Neural cell (in vitro differentiated cells): ENCODE measurements around the gene TUBB1. TPM values are rescaled to one million over a fixed set of nuclear protein-coding genes. Genes with fewer than 3 reads are reported as not detected.

Experiments used
- H2AFZ ChIP-seq: fragments of 200-600, 300-800 bp; sonication (generic), shearing (Covaris generic); 2 replicates; pipeline ENCODE4 v1.6.0; 2014; ENCODE audit warnings: low read depth, mild to moderate bottlenecking, antibody characterized with exemption, low read length, moderate library complexity
- H3F3A ChIP-seq: fragments of 200-600 bp; shearing (Covaris generic); 2 replicates; pipeline ENCODE4 v1.6.1; 2016; ENCODE audit warnings: mild to moderate bottlenecking, moderate library complexity, mixed read lengths, antibody characterized with exemption, low read length; ENCODE audit not compliant: insufficient read depth, poor library complexity, severe bottlenecking
- H3K27ac ChIP-seq: fragments of 200-600, 300-800 bp; sonication (generic), shearing (Covaris generic); 2 replicates; pipeline ENCODE4 v1.5.1; 2014; ENCODE audit warnings: mild to moderate bottlenecking, low read length, moderate library complexity
- H3K27me3 ChIP-seq: fragments of 300-800, 200-600 bp; sonication (generic), shearing (Covaris generic); 2 replicates; pipeline ENCODE4 v1.6.0; 2014; ENCODE audit warnings: mild to moderate bottlenecking, low read depth, low read length, moderate library complexity; ENCODE audit not compliant: insufficient read depth
- H3K36me3 ChIP-seq: fragments of 300-800, 200-600 bp; sonication (generic), shearing (Covaris generic); 2 replicates; pipeline ENCODE4 v1.5.1; 2014; ENCODE audit warnings: mild to moderate bottlenecking, antibody characterized with exemption, low read length, moderate library complexity; ENCODE audit not compliant: insufficient read depth
- H3K4me2 ChIP-seq: fragments of 300-800, 200-600 bp; sonication (generic), shearing (Covaris generic); 2 replicates; pipeline ENCODE4 v1.6.0; 2014; ENCODE audit warnings: mild to moderate bottlenecking, low read length
- H3K4me3 ChIP-seq: fragments of 300-800, 200-600 bp; sonication (generic), shearing (Covaris generic); 2 replicates; pipeline ENCODE4 v1.5.1; 2014; ENCODE audit warnings: mild to moderate bottlenecking, low read length, moderate library complexity
- H3K79me2 ChIP-seq: fragments of 200-600 bp; shearing (Covaris generic); replicated peaks from 2 replicates; pipeline ENCODE4 v1.6.0; 2014; ENCODE audit warnings: mild to moderate bottlenecking, low read length, moderate library complexity; ENCODE audit not compliant: insufficient read depth
- H3K9ac ChIP-seq: fragments of 300-800, 200-600 bp; sonication (generic), shearing (Covaris generic); 2 replicates; pipeline ENCODE4 v1.6.1; 2016; ENCODE audit warnings: mild to moderate bottlenecking, low read length, mixed read lengths
- H3K9me2 ChIP-seq: fragments of 200-600 bp; shearing (Covaris generic); 2 replicates; pipeline ENCODE4 v1.6.1; 2016; ENCODE audit warnings: mild to moderate bottlenecking, low read length, mixed read lengths; ENCODE audit not compliant: insufficient read depth
- H3K9me3 ChIP-seq: fragments of 200-600, 300-800 bp; sonication (generic), shearing (Covaris generic); 2 replicates; pipeline ENCODE4 v1.6.1; 2016; ENCODE audit warnings: mild to moderate bottlenecking, mixed run types, low read length, moderate library complexity, mixed read lengths
- H4K20me1 ChIP-seq: fragments of 200-600 bp; shearing (Covaris generic); 2 replicates; pipeline ENCODE4 v1.6.1; 2016; ENCODE audit warnings: mild to moderate bottlenecking, mixed run types; ENCODE audit not compliant: insufficient read depth
- CTCF ChIP-seq: fragments of 450-650 bp; IDR thresholded peaks from 2 replicates; pipeline ENCODE4 v1.5.1; 2014; ENCODE audit warnings: antibody characterized with exemption, mild to moderate bottlenecking, moderate library complexity; ENCODE audit not compliant: poor library complexity, severe bottlenecking
- EP300 ChIP-seq: fragments of 450-650 bp; conservative IDR thresholded peaks from 2 replicates; pipeline ENCODE4 v1.6.1; 2014; ENCODE audit warnings: antibody characterized with exemption, mild to moderate bottlenecking, moderate library complexity; ENCODE audit not compliant: poor library complexity, severe bottlenecking
- EZH2 ChIP-seq: fragments of 200-600, 300-800 bp; shearing (Covaris generic), sonication (generic); IDR thresholded peaks from 2 replicates; pipeline ENCODE4 v1.6.1; 2014; ENCODE audit warnings: antibody characterized with exemption, low read length, borderline replicate concordance, mild to moderate bottlenecking; ENCODE audit not compliant: insufficient read depth, poor library complexity, severe bottlenecking
- MXI1 ChIP-seq: fragments of 450-650 bp; conservative IDR thresholded peaks from 2 replicates; pipeline ENCODE4 v1.6.1; 2014; ENCODE audit warnings: antibody characterized with exemption, mild to moderate bottlenecking; ENCODE audit not compliant: poor library complexity, severe bottlenecking
- POLR2AphosphoS5 ChIP-seq: IDR thresholded peaks from 2 replicates; pipeline ENCODE4 v1.6.1; 2012
- SMC3 ChIP-seq: fragments of 450-650 bp; conservative IDR thresholded peaks from 2 replicates; pipeline ENCODE4 v1.6.1; 2014; ENCODE audit warnings: antibody characterized with exemption, mild to moderate bottlenecking, moderate library complexity; ENCODE audit not compliant: poor library complexity
- polyA plus RNA-seq: library from polyadenylated mRNA; depleted of rRNA; stranded (reverse); fragments of >200 nt; gene quantifications from 2 replicates; pipeline ENCODE4 v1.2.3, GENCODE V29; 2014
- TF ChIP-seq, protein P1 (sequence below): IDR thresholded peaks from 2 replicates; pipeline ENCODE4 v1.6.1; 2012; ENCODE audit warnings: borderline replicate concordance

The TUBB1 gene
- polyA plus RNA-seq, 1 donor from 2014 or later = not detected

GRCh38 chr20:58990651-58991445 is 28.4 kb upstream of the TUBB1 start:
- TF ChIP-seq, protein P1, sequence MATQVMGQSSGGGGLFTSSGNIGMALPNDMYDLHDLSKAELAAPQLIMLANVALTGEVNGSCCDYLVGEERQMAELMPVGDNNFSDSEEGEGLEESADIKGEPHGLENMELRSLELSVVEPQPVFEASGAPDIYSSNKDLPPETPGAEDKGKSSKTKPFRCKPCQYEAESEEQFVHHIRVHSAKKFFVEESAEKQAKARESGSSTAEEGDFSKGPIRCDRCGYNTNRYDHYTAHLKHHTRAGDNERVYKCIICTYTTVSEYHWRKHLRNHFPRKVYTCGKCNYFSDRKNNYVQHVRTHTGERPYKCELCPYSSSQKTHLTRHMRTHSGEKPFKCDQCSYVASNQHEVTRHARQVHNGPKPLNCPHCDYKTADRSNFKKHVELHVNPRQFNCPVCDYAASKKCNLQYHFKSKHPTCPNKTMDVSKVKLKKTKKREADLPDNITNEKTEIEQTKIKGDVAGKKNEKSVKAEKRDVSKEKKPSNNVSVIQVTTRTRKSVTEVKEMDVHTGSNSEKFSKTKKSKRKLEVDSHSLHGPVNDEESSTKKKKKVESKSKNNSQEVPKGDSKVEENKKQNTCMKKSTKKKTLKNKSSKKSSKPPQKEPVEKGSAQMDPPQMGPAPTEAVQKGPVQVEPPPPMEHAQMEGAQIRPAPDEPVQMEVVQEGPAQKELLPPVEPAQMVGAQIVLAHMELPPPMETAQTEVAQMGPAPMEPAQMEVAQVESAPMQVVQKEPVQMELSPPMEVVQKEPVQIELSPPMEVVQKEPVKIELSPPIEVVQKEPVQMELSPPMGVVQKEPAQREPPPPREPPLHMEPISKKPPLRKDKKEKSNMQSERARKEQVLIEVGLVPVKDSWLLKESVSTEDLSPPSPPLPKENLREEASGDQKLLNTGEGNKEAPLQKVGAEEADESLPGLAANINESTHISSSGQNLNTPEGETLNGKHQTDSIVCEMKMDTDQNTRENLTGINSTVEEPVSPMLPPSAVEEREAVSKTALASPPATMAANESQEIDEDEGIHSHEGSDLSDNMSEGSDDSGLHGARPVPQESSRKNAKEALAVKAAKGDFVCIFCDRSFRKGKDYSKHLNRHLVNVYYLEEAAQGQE = no peak
- TF ChIP-seq POLR2AphosphoS5 (no peak), SMC3 (no peak), MXI1 (no peak)
- peaks cover 17% of the 10 kb centered on the region for H3K36me3 ChIP-seq
- no peak overlapping the region for H2AFZ ChIP-seq
- no peak overlapping the region for H3K4me2 ChIP-seq
- H4K20me1 ChIP-seq = no peaks in the 10 kb centered on the region
- no peaks in the 10 kb centered on the region for H3K9me2 ChIP-seq
- H3K79me2 ChIP-seq = no peaks in the 10 kb centered on the region
- H3F3A ChIP-seq = no peaks in the 10 kb centered on the region
- H3K9me3 ChIP-seq = no peaks in the 10 kb centered on the region
- no peak overlapping the region for H3K27ac ChIP-seq
- H3K4me3 ChIP-seq = no peak overlapping the region
- no peaks in the 10 kb centered on the region for H3K27me3 ChIP-seq
- H3K9ac ChIP-seq = no peak overlapping the region

GRCh38 chr20:58991715-58992114 is 27.5 kb upstream of the TUBB1 start:
- Histone ChIP-seq H3K27ac (no peak overlapping the region), H3F3A (no peaks in the 10 kb centered on the region), H3K36me3 (peaks cover 17% of the 10 kb centered on the region), H3K9me3 (no peaks in the 10 kb centered on the region), H3K9me2 (no peaks in the 10 kb centered on the region), H3K27me3 (no peaks in the 10 kb centered on the region), H3K4me2 (no peak overlapping the region), H2AFZ (no peak overlapping the region), H3K4me3 (no peak overlapping the region), H3K79me2 (no peaks in the 10 kb centered on the region), H3K9ac (no peak overlapping the region), H4K20me1 (no peaks in the 10 kb centered on the region)
- TF ChIP-seq, protein P1 = no peak
- no peak for TF ChIP-seq EZH2
- TF ChIP-seq EP300 = no peak
- no peak for TF ChIP-seq POLR2AphosphoS5
- TF ChIP-seq CTCF = no peak
- no peak for TF ChIP-seq MXI1
